LNCAP (cell line): ENCODE data around the gene SRCAP.

Experiments used
- CTCF ChIP-seq: fragments of 450-650 bp; IDR thresholded peaks from 2 replicates; pipeline ENCODE4 v1.5.1; 2017; ENCODE audit warnings: mild to moderate bottlenecking

Gene SRCAP

GRCh38 chr16:30660424-30661261 lies 38.3 kb upstream of the SRCAP start:
- no peak for TF ChIP-seq CTCF

- no peak for TF ChIP-seq CTCF
Observed at GRCh38 chr16:30662449-30662848, 36.5 kb upstream of the SRCAP start.

- TF ChIP-seq CTCF: no peak
Observed at GRCh38 chr16:30663038-30663437, 35.9 kb upstream of the SRCAP start.

GRCh38 chr16:30663820-30664219 lies 35.2 kb upstream of the SRCAP start:
- no peak for TF ChIP-seq CTCF

GRCh38 chr16:30664616-30665109 lies 34.3 kb upstream of the SRCAP start:
- no peak for TF ChIP-seq CTCF

- TF ChIP-seq CTCF: no peak
Observed at GRCh38 chr16:30665155-30665829, 33.7 kb upstream of the SRCAP start.

- no peak for TF ChIP-seq CTCF
Observed at GRCh38 chr16:30665830-30666190, 33.2 kb upstream of the SRCAP start.
